IMR-90 (cell line): ENCODE data around the gene BMP8B. TPM values are rescaled to one million over a fixed set of nuclear protein-coding genes. Genes with fewer than 3 reads are reported as not detected.

ENCODE experiments used
- ATAC-seq: fragments of 200-7000 bp; cut with Tn5 transposase; 2 replicates; pipeline ENCODE4 v1.9.1; 2020; ENCODE audit warnings: low read depth, mild to moderate bottlenecking, moderate library complexity
- BruUV-seq: library from RNA; stranded (reverse); fragments of 400-500 nt; replicated peaks from 2 replicates; lab custom pipeline; 2021; lab: Mats Ljungman, UMichigan
- CTCF ChIA-PET: fragments of 300-600 bp; formaldehyde crosslinking; extraction: SDS; loops from one replicate; lab custom pipeline; 2021; ENCODE audit warnings: antibody characterized with exemption; lab: Yijun Ruan, JAX
- POLR2A ChIA-PET: fragments of 300-600 bp; sonication (Branson Sonifier 250); formaldehyde crosslinking; loops from one replicate; lab custom pipeline; 2022; ENCODE audit warnings: antibody characterized with exemption; ENCODE audit not compliant: unreplicated experiment; lab: Charles Lee
- DNase-seq: peaks from one replicate; pipeline ENCODE4 v3.0.0; 2013
- H2AFZ ChIP-seq: replicated peaks from 2 replicates; pipeline ENCODE3; 2013; ENCODE audit warnings: low read length, mild to moderate bottlenecking; ENCODE audit not compliant: poor library complexity
- H2AK5ac ChIP-seq: 2 replicates; pipeline ENCODE4 v1.6.1; 2013; ENCODE audit warnings: low read depth, low read length, inconsistent platforms
- H2AK9ac ChIP-seq: replicated peaks from 2 replicates; pipeline ENCODE3; 2013; ENCODE audit warnings: mild to moderate bottlenecking, low read depth, low read length, moderate library complexity; ENCODE audit not compliant: poor library complexity
- H2BK120ac ChIP-seq: 2 replicates; pipeline ENCODE4 v1.6.1; 2013; ENCODE audit warnings: low read depth, low read length, inconsistent platforms
- H2BK15ac ChIP-seq: 3 replicates; pipeline ENCODE4 v1.6.1; 2013; ENCODE audit warnings: low read depth, low read length, inconsistent platforms
- H2BK20ac ChIP-seq: 2 replicates; pipeline ENCODE4 v1.6.1; 2013; ENCODE audit warnings: low read depth, mild to moderate bottlenecking, inconsistent platforms, low read length, moderate library complexity
- H2BK5ac ChIP-seq: 2 replicates; pipeline ENCODE4 v1.6.1; 2013; ENCODE audit warnings: mild to moderate bottlenecking, low read depth, low read length, inconsistent platforms; ENCODE audit not compliant: poor library complexity, severe bottlenecking
- H3K14ac ChIP-seq: replicated peaks from 2 replicates; pipeline ENCODE4 v1.6.1; 2013; ENCODE audit warnings: low read depth, low read length, inconsistent platforms
- H3K18ac ChIP-seq: 2 replicates; pipeline ENCODE4 v1.6.1; 2013; ENCODE audit warnings: low read depth, low read length, control low read depth
- H3K23ac ChIP-seq: 2 replicates; pipeline ENCODE4 v1.6.1; 2013; ENCODE audit warnings: low read depth, low read length, inconsistent platforms
- H3K27ac ChIP-seq: 2 replicates; pipeline ENCODE4 v1.5.1; 2013; ENCODE audit warnings: mild to moderate bottlenecking, control low read depth, low read length; ENCODE audit not compliant: insufficient read depth
- H3K27me3 ChIP-seq: 2 replicates; pipeline ENCODE4 v1.6.1; 2013; ENCODE audit warnings: low read length; ENCODE audit not compliant: control insufficient read depth, insufficient read depth
- H3K36me3 ChIP-seq: 2 replicates; pipeline ENCODE4 v1.6.1; 2013; ENCODE audit warnings: low read length, mixed read lengths; ENCODE audit not compliant: control insufficient read depth, insufficient read depth
- H3K4ac ChIP-seq: 2 replicates; pipeline ENCODE4 v1.6.1; 2013; ENCODE audit warnings: low read depth, low read length, inconsistent platforms
- H3K4me1 ChIP-seq: 2 replicates; pipeline ENCODE4 v1.6.1; 2013; ENCODE audit warnings: low read length, mixed read lengths; ENCODE audit not compliant: control insufficient read depth, insufficient read depth
- H3K4me2 ChIP-seq: 2 replicates; pipeline ENCODE4 v1.6.1; 2013; ENCODE audit warnings: low read depth, mild to moderate bottlenecking, control low read depth, low read length, moderate library complexity
- H3K4me3 ChIP-seq: 2 replicates; pipeline ENCODE4 v1.5.1; 2013; ENCODE audit warnings: low read depth, mild to moderate bottlenecking, control low read depth, low read length, moderate library complexity; ENCODE audit not compliant: insufficient read depth
- H3K56ac ChIP-seq: 2 replicates; pipeline ENCODE4 v1.6.1; 2013; ENCODE audit warnings: low read length, inconsistent platforms; ENCODE audit not compliant: insufficient read depth; ENCODE audit errors: extremely low read depth
- H3K79me1 ChIP-seq, 2 experiments: 2 replicates each; pipeline ENCODE4 v1.6.1; 2013; ENCODE audit warnings: low read length in 2 of 2, inconsistent platforms in 1 of 2, low read depth in 1 of 2
- H3K9ac ChIP-seq: 2 replicates; pipeline ENCODE4 v1.6.1; 2013; ENCODE audit warnings: low read depth, low read length, control low read depth
- H3K9me1 ChIP-seq: 2 replicates; pipeline ENCODE4 v1.6.1; 2013; ENCODE audit warnings: low read length, inconsistent platforms; ENCODE audit not compliant: insufficient read depth
- H3K9me3 ChIP-seq: 2 replicates; pipeline ENCODE4 v1.6.1; 2013; ENCODE audit warnings: low read length; ENCODE audit not compliant: control insufficient read depth, insufficient read depth
- H4K20me1 ChIP-seq: 2 replicates; pipeline ENCODE4 v1.6.1; 2013; ENCODE audit warnings: low read length, inconsistent platforms; ENCODE audit not compliant: insufficient read depth
- H4K5ac ChIP-seq: 2 replicates; pipeline ENCODE4 v1.6.1; 2013; ENCODE audit warnings: mild to moderate bottlenecking, low read depth, low read length, control low read depth
- H4K8ac ChIP-seq, 2 experiments: 2 replicates each; pipeline ENCODE4 v1.6.1; 2013; ENCODE audit warnings: low read depth in 2 of 2, low read length in 2 of 2, control low read depth in 1 of 2, inconsistent platforms in 1 of 2
- H4K91ac ChIP-seq: 2 replicates; pipeline ENCODE4 v1.6.1; 2013; ENCODE audit warnings: low read depth, low read length, inconsistent platforms; ENCODE audit not compliant: insufficient read depth
- CHD1 ChIP-seq: IDR thresholded peaks from 2 replicates; pipeline ENCODE4 v1.6.1; 2012; ENCODE audit warnings: low read depth, low read length, improper control_type of control experiment
- CTCF ChIP-seq: conservative IDR thresholded peaks from 2 replicates; pipeline ENCODE4 v1.5.1; 2012; ENCODE audit warnings: mild to moderate bottlenecking, low read depth, low read length, improper control_type of control experiment
- ELK1 ChIP-seq: fragments of 150-350 bp; IDR thresholded peaks from 2 replicates; pipeline ENCODE4 v1.6.1; 2016; ENCODE audit warnings: low read depth, mild to moderate bottlenecking, low read length, moderate library complexity, borderline replicate concordance
- MAZ ChIP-seq: IDR thresholded peaks from 2 replicates; pipeline ENCODE4 v1.6.1; 2012; ENCODE audit warnings: low read depth, mild to moderate bottlenecking, low read length, improper control_type of control experiment, moderate library complexity, borderline replicate concordance
- MXI1 ChIP-seq: IDR thresholded peaks from 2 replicates; pipeline ENCODE4 v1.6.1; 2012; ENCODE audit warnings: low read depth, mild to moderate bottlenecking, low read length, moderate library complexity, borderline replicate concordance
- POLR2A ChIP-seq: IDR thresholded peaks from 2 replicates; pipeline ENCODE4 v1.6.1; 2012; ENCODE audit warnings: mild to moderate bottlenecking, low read depth, low read length
- RAD21 ChIP-seq: IDR thresholded peaks from 2 replicates; pipeline ENCODE4 v1.6.1; 2012; ENCODE audit warnings: low read length, improper control_type of control experiment
- RCOR1 ChIP-seq: IDR thresholded peaks from 2 replicates; pipeline ENCODE4 v1.6.1; 2012; ENCODE audit warnings: mild to moderate bottlenecking, low read length, improper control_type of control experiment; ENCODE audit not compliant: insufficient replicate concordance
- RFX5 ChIP-seq: IDR thresholded peaks from 2 replicates; pipeline ENCODE4 v1.8.0; 2012; ENCODE audit warnings: low read depth, mild to moderate bottlenecking, low read length, moderate library complexity
- SMC3 ChIP-seq: fragments of 150-350 bp; IDR thresholded peaks from 2 replicates; pipeline ENCODE4 v1.6.1; 2016; ENCODE audit warnings: low read depth, mild to moderate bottlenecking, antibody characterized with exemption, low read length, moderate library complexity
- WGBS, 2 experiments: methylation state at CpG; one replicate each; pipeline versions ENCODE4 v1.1.5 to v1.1.7; 2013; ENCODE audit warnings: missing lambda C conversion rate in 2 of 2; ENCODE audit not compliant: insufficient read length in 1 of 2; ENCODE audit errors: extremely low coverage in 2 of 2; 5-methylcytosine and 5-hydroxymethylcytosine counted together
- dilution Hi-C: fragments of 300-500 bp; cut with HindIII; formaldehyde crosslinking; loops from one replicate; pipeline ENCODE4 v1.14.3; 2018; ENCODE audit warnings: low sequenced_read_pairs; ENCODE audit not compliant: unreplicated experiment
- in situ Hi-C: fragments of 300-500 bp; cut with MboI; formaldehyde crosslinking; loops from 3 replicates; pipeline ENCODE4 v1.14.3; 2019; ENCODE audit warnings: low sequenced_read_pairs, inconsistent platforms, mixed read lengths
- intact Hi-C: fragments of 100-400 bp; cut with micrococcal nuclease; formaldehyde crosslinking; loops from 2 replicates; pipeline ENCODE4 v1.10.0; 2022
- polyA plus RNA-seq, 3 experiments: library from polyadenylated mRNA; depleted of rRNA; stranded (reverse); fragments of >200 nt; gene quantifications; 2 replicates each; pipeline ENCODE4 v1.2.3, GENCODE V29; 2012; ENCODE audit warnings: low replicate concordance in 1 of 3
- total RNA-seq: library from RNA; depleted of rRNA; stranded (reverse); fragments of >200 nt; gene quantifications from 2 replicates; pipeline ENCODE4 v1.2.3, GENCODE V29; 2012

BMP8B gene
- total and polyA plus RNA-seq, 2 of the 4 experiments (the other 2 are of a cell fraction): not detected

- Histone ChIP-seq H2BK20ac (no peak overlapping the region), H2BK15ac (no peak overlapping the region), H3K79me1 (no peaks in the 10 kb centered on the region), H2AK5ac (no peak overlapping the region), H4K8ac (no peak overlapping the region), H3K4me2 (no peak overlapping the region), H3K27me3 (peaks cover 43% of the 10 kb centered on the region), H3K36me3 (no peaks in the 10 kb centered on the region), H4K20me1 (no peaks in the 10 kb centered on the region), H2AK9ac (no peak overlapping the region), H2AFZ (no peak overlapping the region), H2BK120ac (no peak overlapping the region), H3K14ac (no peak overlapping the region), H3K4me3 (no peak overlapping the region), H3K4ac (no peak overlapping the region), H3K9me3 (no peaks in the 10 kb centered on the region), H3K18ac (no peak overlapping the region), H3K9me1 (no peaks in the 10 kb centered on the region), H3K9ac (no peak overlapping the region), H3K56ac (no peak overlapping the region), H3K4me1 (no peaks in the 10 kb centered on the region), H3K27ac (no peak overlapping the region), H4K91ac (no peak overlapping the region), H4K5ac (no peak overlapping the region), H2BK5ac (no peak overlapping the region), H3K23ac (no peak overlapping the region)
- dilution Hi-C loops (no loop called here), intact Hi-C loops (no loop called here), in situ Hi-C loops (no loop called here)
- 84% methylated on average over 4 of the region's 7 CpGs; no CpG with 5 or more reads in 1 of the 2 experiments for WGBS, 2 experiments
- no peak; the same call in 1 of the 2 replicates for ATAC-seq
- ChIA-PET POLR2A (no interaction called here), CTCF (no interaction called here)
- peak; percentile 33 for DNase-seq
- TF ChIP-seq ELK1 (no peak), RFX5 (no peak), RAD21 (no peak), RCOR1 (no peak), SMC3 (no peak), MAZ (no peak), CTCF (no peak), MXI1 (no peak), CHD1 (no peak), POLR2A (no peak)
- BruUV-seq: no TSS peak
Observed at GRCh38 chr1:39733161-39733560, 55.5 kb downstream of the BMP8B start.
